HepG2 (cell line): ENCODE measurements around the gene SLC11A1. TPM values are rescaled to one million over a fixed set of nuclear protein-coding genes. Genes with fewer than 3 reads are reported as not detected.

Experiments
- ADNP ChIP-seq: sonication (generic); formaldehyde crosslinking; IDR thresholded peaks from 2 replicates; pipeline ENCODE4 v1.4.0; 2020; ENCODE audit warnings: missing genetic modification reagents
- ATAD3A ChIP-seq: sonication (generic); formaldehyde crosslinking; IDR thresholded peaks from 2 replicates; pipeline ENCODE4 v1.4.0; 2020; ENCODE audit warnings: missing genetic modification reagents
- ATRX ChIP-seq: sonication (generic); formaldehyde crosslinking; IDR thresholded peaks from 2 replicates; pipeline ENCODE4 v1.4.0; 2020; ENCODE audit warnings: missing genetic modification reagents, borderline replicate concordance
- CEBPG ChIP-seq: IDR thresholded peaks from 2 replicates; pipeline ENCODE4 v1.6.1; 2016
- ELF1 ChIP-seq: sonication (generic); formaldehyde crosslinking; IDR thresholded peaks from 2 replicates; pipeline ENCODE4 v1.4.0; 2020; ENCODE audit warnings: missing genetic modification reagents
- EZH2 ChIP-seq: conservative IDR thresholded peaks from 2 replicates; pipeline ENCODE4 v1.6.1; 2012; ENCODE audit warnings: mild to moderate bottlenecking, low read depth, low read length, moderate library complexity
- KLF9 ChIP-seq: IDR thresholded peaks from 2 replicates; pipeline ENCODE4 v1.6.1; 2016; ENCODE audit warnings: low read depth
- KMT2A ChIP-seq: sonication (generic); formaldehyde crosslinking; IDR thresholded peaks from 2 replicates; pipeline ENCODE4 v1.4.0; 2020; ENCODE audit warnings: missing genetic modification reagents
- MAX ChIP-seq: IDR thresholded peaks from 2 replicates; pipeline ENCODE4 v1.6.1; 2012; ENCODE audit warnings: inconsistent platforms
- MAZ ChIP-seq, 2 experiments: sonication (generic) in 1 of 2; formaldehyde crosslinking in 1 of 2; IDR thresholded peaks; 2 replicates each; pipeline versions ENCODE4 v1.5.0 to v1.6.1; 2012 to 2020; ENCODE audit warnings: low read depth in 2 of 2, mild to moderate bottlenecking in 2 of 2, borderline replicate concordance in 1 of 2, improper control_type of control experiment in 1 of 2, low read length in 1 of 2, missing genetic modification reagents in 1 of 2, moderate library complexity in 1 of 2
- REPIN1 ChIP-seq: sonication (generic); formaldehyde crosslinking; IDR thresholded peaks from 2 replicates; pipeline ENCODE4 v1.8.0; 2022; ENCODE audit warnings: missing genetic modification reagents, low read depth, mild to moderate bottlenecking, borderline replicate concordance
- SMAD1 ChIP-seq: sonication (generic); formaldehyde crosslinking; IDR thresholded peaks from 2 replicates; pipeline ENCODE4 v1.4.0; 2020; ENCODE audit warnings: missing genetic modification reagents, low read depth, mild to moderate bottlenecking, borderline replicate concordance
- ZBTB1 ChIP-seq: sonication (generic); formaldehyde crosslinking; IDR thresholded peaks from 2 replicates; pipeline ENCODE4 v1.4.0; 2020; ENCODE audit warnings: missing genetic modification reagents, borderline replicate concordance
- ZBTB7A ChIP-seq: sonication (generic); formaldehyde crosslinking; IDR thresholded peaks from 2 replicates; pipeline ENCODE4 v1.8.0; 2022; ENCODE audit warnings: mild to moderate bottlenecking, missing genetic modification reagents
- ZC3H13 ChIP-seq: sonication (generic); formaldehyde crosslinking; IDR thresholded peaks from 2 replicates; pipeline ENCODE4 v1.8.1; 2023; ENCODE audit warnings: mild to moderate bottlenecking, missing genetic modification reagents, moderate library complexity
- ZNF136 ChIP-seq: sonication (generic); formaldehyde crosslinking; IDR thresholded peaks from 2 replicates; pipeline ENCODE4 v1.8.1; 2022; ENCODE audit warnings: low read depth, mild to moderate bottlenecking, moderate library complexity, missing genetic modification reagents
- ZNF207 ChIP-seq: fragments of 450-650 bp; IDR thresholded peaks from 2 replicates; pipeline ENCODE4 v1.6.1; 2016; ENCODE audit warnings: antibody characterized with exemption, borderline replicate concordance
- ZNF331 ChIP-seq: sonication (generic); formaldehyde crosslinking; IDR thresholded peaks from 2 replicates; pipeline ENCODE4 v1.4.0; 2020; ENCODE audit warnings: missing genetic modification reagents
- ZNF557 ChIP-seq: sonication (generic); formaldehyde crosslinking; IDR thresholded peaks from 2 replicates; pipeline ENCODE4 v1.4.0; 2020; ENCODE audit warnings: missing genetic modification reagents
- ZSCAN29 ChIP-seq: sonication (generic); formaldehyde crosslinking; conservative IDR thresholded peaks from 2 replicates; pipeline ENCODE4 v1.4.0; 2020; ENCODE audit warnings: mild to moderate bottlenecking, missing genetic modification reagents
- ZSCAN5A ChIP-seq: sonication (generic); formaldehyde crosslinking; IDR thresholded peaks from 2 replicates; pipeline ENCODE4 v1.8.0; 2022; ENCODE audit warnings: mild to moderate bottlenecking, missing genetic modification reagents, borderline replicate concordance
- polyA plus RNA-seq, 8 experiments: library from polyadenylated mRNA; depleted of rRNA in 3 of 8; stranded (reverse) in 7 of 8; unstranded in 1 of 8; fragments of >200 nt; fragmentation: Illumina TruSeq in 4 of 8; extraction: Trizol in 4 of 8; gene quantifications; 2 replicates each; pipeline versions ENCODE4 v1.2.1 to v1.2.3, GENCODE V29; 2011 to 2016; ENCODE audit warnings: low read depth in 4 of 8, missing spikeins in 1 of 8, mixed read lengths in 1 of 8; ENCODE audit not compliant: insufficient read depth in 1 of 8
- total RNA-seq, 5 experiments: library from RNA; depleted of rRNA; stranded (reverse); fragments of >200 nt; fragmentation: Illumina TruSeq; extraction: Trizol; gene quantifications; 2 replicates each; pipeline ENCODE4 v1.2.3, GENCODE V29; 2016; ENCODE audit warnings: low read depth in 1 of 5
- TF ChIP-seq, protein P1 (sequence below): sonication (generic); formaldehyde crosslinking; IDR thresholded peaks from 2 replicates; pipeline ENCODE4 v1.5.0; 2020; ENCODE audit warnings: mild to moderate bottlenecking, missing genetic modification reagents
- TF ChIP-seq, protein P2 (sequence below): sonication (generic); formaldehyde crosslinking; IDR thresholded peaks from 2 replicates; pipeline ENCODE4 v1.8.1; 2023; ENCODE audit warnings: missing genetic modification reagents, inconsistent platforms, borderline replicate concordance

Gene SLC11A1
- total and polyA plus RNA-seq, 2 of the 13 experiments (the other 11 are each of a cell fraction or from before 2014, with no cell fraction given) = 0.33 to 2.3 TPM

DNA sequence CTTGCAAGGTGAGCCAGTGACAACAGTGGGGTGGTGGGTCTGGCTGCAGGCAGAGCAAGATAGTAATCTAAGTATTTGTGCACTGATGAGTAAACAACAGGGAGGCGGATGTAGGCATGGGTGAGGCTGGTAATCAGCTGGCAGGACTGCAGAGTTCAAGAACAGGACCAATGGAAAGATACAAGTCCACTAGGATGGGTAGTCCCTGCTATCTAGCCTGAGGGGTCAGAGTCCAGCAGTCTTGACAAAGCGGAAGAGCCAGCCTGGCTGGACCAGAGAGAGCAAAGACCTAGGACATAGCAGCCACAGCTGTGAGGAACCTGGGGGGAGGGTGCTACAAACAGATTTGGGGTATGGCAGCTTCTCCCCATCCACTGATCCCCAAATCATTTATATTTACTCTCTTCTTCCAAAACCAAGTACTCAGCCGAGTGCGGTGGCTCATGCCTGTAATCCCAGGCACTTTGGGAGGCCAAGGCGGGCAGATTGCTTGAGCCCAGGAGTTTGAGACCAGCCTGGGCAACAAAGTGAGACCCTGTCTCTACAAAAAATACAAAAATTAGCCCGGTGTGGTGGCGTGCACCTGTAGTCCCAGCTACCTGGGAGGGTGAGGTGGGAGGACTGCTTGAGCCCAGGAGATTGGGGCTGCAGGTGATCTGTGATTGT lies 62.8 kb downstream of the SLC11A1 start (continued):
- TF ChIP-seq ELF1 (CRISPR knock-in tag) (peak; percentile 91), ZSCAN5A (CRISPR knock-in tag) (peak; percentile 79; the same call in 1 of the 2 replicates), MAX (peak; percentile 75), ZNF136 (CRISPR knock-in tag) (peak; percentile 87), ZC3H13 (CRISPR knock-in tag) (peak; percentile 74; the same call in 1 of the 2 replicates), ADNP (CRISPR knock-in tag) (no peak), CEBPG (CRISPR knock-in tag) (peak; percentile 69), ZNF557 (CRISPR knock-in tag) (no peak), SMAD1 (CRISPR knock-in tag) (no peak; the same call in 1 of the 2 replicates), KLF9 (CRISPR knock-in tag) (no peak), ZNF331 (CRISPR knock-in tag) (peak; percentile 99), REPIN1 (CRISPR knock-in tag) (peak; percentile 98), ZNF207 (no peak), ZBTB1 (CRISPR knock-in tag) (no peak), ZSCAN29 (peak; percentile 92), MAZ (IDR thresholded peaks at IDR 0.05; ENCODE audit: borderline replicate concordance, low read depth, low read length) (peak; percentile 29; the same call in 1 of the 2 replicates), MAZ (CRISPR knock-in tag; IDR thresholded peaks at IDR 0.05; ENCODE audit: low read depth) (peak; percentile 80), ATAD3A (CRISPR knock-in tag) (0 out of 2 replicates have a peak, but pooled peaks have one; percentile 58), EZH2 (no peak), KMT2A (CRISPR knock-in tag) (no peak), ZBTB7A (CRISPR knock-in tag) (peak; percentile 72; the same call in 1 of the 2 replicates), ATRX (CRISPR knock-in tag) (no peak)
- TF ChIP-seq, protein P1, sequence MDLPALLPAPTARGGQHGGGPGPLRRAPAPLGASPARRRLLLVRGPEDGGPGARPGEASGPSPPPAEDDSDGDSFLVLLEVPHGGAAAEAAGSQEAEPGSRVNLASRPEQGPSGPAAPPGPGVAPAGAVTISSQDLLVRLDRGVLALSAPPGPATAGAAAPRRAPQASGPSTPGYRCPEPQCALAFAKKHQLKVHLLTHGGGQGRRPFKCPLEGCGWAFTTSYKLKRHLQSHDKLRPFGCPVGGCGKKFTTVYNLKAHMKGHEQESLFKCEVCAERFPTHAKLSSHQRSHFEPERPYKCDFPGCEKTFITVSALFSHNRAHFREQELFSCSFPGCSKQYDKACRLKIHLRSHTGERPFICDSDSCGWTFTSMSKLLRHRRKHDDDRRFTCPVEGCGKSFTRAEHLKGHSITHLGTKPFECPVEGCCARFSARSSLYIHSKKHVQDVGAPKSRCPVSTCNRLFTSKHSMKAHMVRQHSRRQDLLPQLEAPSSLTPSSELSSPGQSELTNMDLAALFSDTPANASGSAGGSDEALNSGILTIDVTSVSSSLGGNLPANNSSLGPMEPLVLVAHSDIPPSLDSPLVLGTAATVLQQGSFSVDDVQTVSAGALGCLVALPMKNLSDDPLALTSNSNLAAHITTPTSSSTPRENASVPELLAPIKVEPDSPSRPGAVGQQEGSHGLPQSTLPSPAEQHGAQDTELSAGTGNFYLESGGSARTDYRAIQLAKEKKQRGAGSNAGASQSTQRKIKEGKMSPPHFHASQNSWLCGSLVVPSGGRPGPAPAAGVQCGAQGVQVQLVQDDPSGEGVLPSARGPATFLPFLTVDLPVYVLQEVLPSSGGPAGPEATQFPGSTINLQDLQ (CRISPR knock-in tag) = peak; percentile 24; the same call in 1 of the 2 replicates
- TF ChIP-seq, protein P2, sequence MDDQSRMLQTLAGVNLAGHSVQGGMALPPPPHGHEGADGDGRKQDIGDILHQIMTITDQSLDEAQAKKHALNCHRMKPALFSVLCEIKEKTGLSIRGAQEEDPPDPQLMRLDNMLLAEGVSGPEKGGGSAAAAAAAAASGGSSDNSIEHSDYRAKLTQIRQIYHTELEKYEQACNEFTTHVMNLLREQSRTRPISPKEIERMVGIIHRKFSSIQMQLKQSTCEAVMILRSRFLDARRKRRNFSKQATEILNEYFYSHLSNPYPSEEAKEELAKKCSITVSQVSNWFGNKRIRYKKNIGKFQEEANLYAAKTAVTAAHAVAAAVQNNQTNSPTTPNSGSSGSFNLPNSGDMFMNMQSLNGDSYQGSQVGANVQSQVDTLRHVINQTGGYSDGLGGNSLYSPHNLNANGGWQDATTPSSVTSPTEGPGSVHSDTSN (CRISPR knock-in tag) = no peak
